ENCODE measurements around the gene NDUFS4. TPM values are rescaled to one million over a fixed set of nuclear protein-coding genes. Genes with fewer than 3 reads are reported as not detected.

Gene NDUFS4
- total RNA-seq, 1 donor from 2014 or later, result 62.9 TPM

- intact Hi-C loops (cut with DNase I), result no loop called here
- Histone ChIP-seq H3K4me1 (no peaks in the 10 kb centered on the region), H3K27ac (no peak overlapping the region), H3K27me3 (no peaks in the 10 kb centered on the region), H3K9me3 (peaks cover 3% of the 10 kb centered on the region), H3K36me3 (no peaks in the 10 kb centered on the region), H3K4me3 (no peak overlapping the region)
- no peak for DNase-seq (ENCODE audit: extremely low spot score in 2 of 2)
- no peak for TF ChIP-seq CTCF (IDR thresholded peaks at IDR 0.05)
- TF ChIP-seq POLR2AphosphoS5 (IDR thresholded peaks at IDR 0.05; ENCODE audit: insufficient read depth in 1 of 2, low read depth in 1 of 2), result no peak
- no peak for TF ChIP-seq POLR2A (IDR thresholded peaks at IDR 0.05)
Measured at GRCh38 chr5:53713978-53714666, 153.7 kb downstream of the NDUFS4 start.

- Histone ChIP-seq H3K4me1 (no peaks in the 10 kb centered on the region), H3K36me3 (no peaks in the 10 kb centered on the region), H3K4me3 (no peak overlapping the region), H3K27me3 (no peaks in the 10 kb centered on the region), H3K27ac (no peak overlapping the region), H3K9me3 (peaks cover 3% of the 10 kb centered on the region)
- TF ChIP-seq POLR2A (IDR thresholded peaks at IDR 0.05), result no peak
- no peak for TF ChIP-seq CTCF (IDR thresholded peaks at IDR 0.05)
- no peak for TF ChIP-seq POLR2AphosphoS5 (IDR thresholded peaks at IDR 0.05; ENCODE audit: insufficient read depth in 1 of 2, low read depth in 1 of 2)
- intact Hi-C loops (cut with DNase I), result no loop called here
- no peak for DNase-seq (ENCODE audit: extremely low spot score in 2 of 2)
Measured at GRCh38 chr5:53714667-53715010, 154.2 kb downstream of the NDUFS4 start.

- intact Hi-C loops (cut with DNase I), result no loop called here
- TF ChIP-seq CTCF (IDR thresholded peaks at IDR 0.05), result no peak
- no peak for TF ChIP-seq POLR2AphosphoS5 (IDR thresholded peaks at IDR 0.05; ENCODE audit: insufficient read depth in 1 of 2, low read depth in 1 of 2)
- TF ChIP-seq POLR2A (IDR thresholded peaks at IDR 0.05), result no peak
Measured at GRCh38 chr5:53726121-53726520, 165.7 kb downstream of the NDUFS4 start.

GRCh38 chr5:53730943-53731342 is 170.5 kb downstream of the NDUFS4 start:
- TF ChIP-seq POLR2A (IDR thresholded peaks at IDR 0.05) (no peak), POLR2AphosphoS5 (IDR thresholded peaks at IDR 0.05; ENCODE audit: insufficient read depth in 1 of 2, low read depth in 1 of 2) (no peak), CTCF (IDR thresholded peaks at IDR 0.05) (no peak)
- no peak for DNase-seq (ENCODE audit: extremely low spot score in 2 of 2)
- intact Hi-C loops (cut with DNase I), result no loop called here
- Histone ChIP-seq H3K9me3 (no peaks in the 10 kb centered on the region), H3K36me3 (no peaks in the 10 kb centered on the region), H3K27ac (no peak overlapping the region), H3K27me3 (no peaks in the 10 kb centered on the region), H3K4me3 (no peak overlapping the region), H3K4me1 (no peaks in the 10 kb centered on the region)

More at GRCh38 chr5:53726121-53726520, 165.7 kb downstream of the NDUFS4 start:
- H3K27me3 ChIP-seq, result no peaks in the 10 kb centered on the region
- H3K4me1 ChIP-seq, result no peaks in the 10 kb centered on the region
- H3K9me3 ChIP-seq, result no peaks in the 10 kb centered on the region
- H3K4me3 ChIP-seq, result no peak overlapping the region
- no peak overlapping the region for H3K27ac ChIP-seq
- DNase-seq (ENCODE audit: extremely low spot score in 2 of 2), result no peak
- no peaks in the 10 kb centered on the region for H3K36me3 ChIP-seq

Other genes with a start within 250 kb of the NDUFS4 start
- gene FST, start 80.0 kb upstream of the NDUFS4 start, total RNA-seq, result 5.6 TPM

Measured in vagina (tissue), 2 donors.